GM21423 (cell line): ENCODE results near the gene PITPNB.

ENCODE experiments used
- ATAC-seq: cut with Tn5 transposase; IDR thresholded peaks from one replicate; pipeline ENCODE4 v1.9.1; 2021; ENCODE audit warnings: mild to moderate bottlenecking, moderate library complexity; ENCODE audit not compliant: unreplicated experiment

Gene PITPNB

GRCh38 chr22:27919942-27920755 lies 1.1 kb upstream of the PITPNB start:
- peak; percentile 32 for ATAC-seq

DNA sequence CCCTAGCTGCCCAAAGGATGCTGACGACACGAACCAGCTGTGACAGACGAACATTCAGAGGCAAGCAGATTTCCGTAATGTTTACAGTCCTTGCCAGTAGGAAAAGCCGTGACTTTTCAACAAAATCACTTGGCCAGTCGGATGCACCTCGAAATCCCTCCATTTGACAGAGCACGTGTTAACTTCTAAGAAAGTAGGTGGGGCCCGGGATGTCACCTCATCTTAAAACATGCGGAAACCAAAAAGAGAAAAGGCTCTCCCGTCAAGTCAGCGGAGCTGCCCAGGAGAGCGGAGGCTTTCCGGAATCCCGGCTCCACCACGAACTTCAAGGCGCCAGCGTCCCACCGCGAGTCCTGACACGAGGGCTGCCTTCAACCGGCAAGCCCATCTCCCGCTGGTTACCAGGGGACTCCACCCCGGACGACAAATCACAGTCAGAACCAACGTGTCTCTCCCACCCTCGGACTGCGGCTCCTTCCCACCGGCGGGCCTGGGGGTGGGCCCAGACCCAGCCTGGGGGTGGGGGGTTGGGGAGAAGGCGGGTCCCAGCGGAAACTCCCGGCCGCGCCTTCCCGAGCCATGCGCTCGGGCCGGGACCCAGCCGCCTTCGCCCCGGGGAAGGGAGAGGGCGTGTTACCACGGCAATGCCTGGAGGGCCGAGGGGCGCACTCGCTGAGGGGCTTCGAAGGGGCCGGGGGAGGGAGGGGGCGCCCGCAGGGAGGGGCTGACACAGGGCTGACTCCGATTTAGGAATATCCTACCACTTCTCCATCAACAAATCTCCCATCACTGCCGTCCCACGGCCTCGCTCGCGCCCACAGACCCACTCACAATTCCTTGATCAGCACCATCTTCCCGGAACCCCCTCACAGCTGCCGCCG lies 475 bp downstream of the PITPNB start:
- ATAC-seq = peak; percentile 19

DNA sequence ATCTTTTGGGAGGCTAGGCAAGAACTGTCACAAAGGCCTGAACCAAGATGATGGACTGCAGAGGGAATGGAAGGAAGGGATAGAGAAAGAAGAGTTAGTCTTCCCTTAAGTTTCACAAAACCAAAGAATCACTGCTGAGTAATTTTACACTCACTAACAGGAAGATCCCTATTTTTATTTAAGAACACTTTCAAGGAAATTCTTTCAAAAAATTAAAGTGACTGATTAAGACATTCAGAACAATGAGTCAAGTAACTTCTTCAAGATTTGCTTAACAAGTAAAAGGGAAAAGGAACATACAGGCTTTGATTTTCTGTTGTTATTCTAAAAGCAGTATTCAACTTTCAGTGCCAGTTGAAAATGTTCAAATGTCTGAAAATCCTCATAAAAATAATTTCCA lies 3.1 kb downstream of the PITPNB start:
- no peak for ATAC-seq

DNA sequence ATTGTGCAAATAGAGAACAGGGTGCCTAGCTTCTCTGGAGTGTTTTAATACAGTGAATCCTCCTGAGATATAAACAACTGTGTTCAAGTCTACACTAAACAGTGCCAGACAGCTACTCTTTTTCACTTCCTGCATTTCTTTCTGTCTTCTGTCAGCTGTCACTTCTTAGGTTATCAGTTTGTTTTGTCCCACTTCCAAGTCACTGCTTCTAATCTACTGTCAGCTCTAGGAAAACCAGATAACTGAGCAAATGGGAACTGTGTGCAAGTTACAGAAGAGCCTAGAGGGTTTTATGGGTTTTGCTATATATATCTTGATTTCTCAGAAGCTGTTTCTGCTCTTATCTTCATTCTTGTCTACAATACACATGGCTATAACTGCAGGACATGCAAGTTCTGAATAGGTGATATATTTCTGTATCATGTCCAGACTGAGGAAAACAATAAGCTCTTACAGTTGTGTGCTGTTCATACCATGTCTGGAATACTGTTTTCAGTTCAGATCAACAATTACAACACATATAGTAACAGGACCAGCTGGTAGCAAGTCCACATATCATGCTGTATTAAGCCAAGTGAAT lies 5.8 kb downstream of the PITPNB start:
- no peak for ATAC-seq

GRCh38 chr22:27912101-27912500 lies 7.0 kb downstream of the PITPNB start:
- ATAC-seq = no peak

GRCh38 chr22:27911330-27911729 lies 7.7 kb downstream of the PITPNB start:
- no peak for ATAC-seq

GRCh38 chr22:27906241-27906640 lies 12.8 kb downstream of the PITPNB start:
- no peak for ATAC-seq

DNA sequence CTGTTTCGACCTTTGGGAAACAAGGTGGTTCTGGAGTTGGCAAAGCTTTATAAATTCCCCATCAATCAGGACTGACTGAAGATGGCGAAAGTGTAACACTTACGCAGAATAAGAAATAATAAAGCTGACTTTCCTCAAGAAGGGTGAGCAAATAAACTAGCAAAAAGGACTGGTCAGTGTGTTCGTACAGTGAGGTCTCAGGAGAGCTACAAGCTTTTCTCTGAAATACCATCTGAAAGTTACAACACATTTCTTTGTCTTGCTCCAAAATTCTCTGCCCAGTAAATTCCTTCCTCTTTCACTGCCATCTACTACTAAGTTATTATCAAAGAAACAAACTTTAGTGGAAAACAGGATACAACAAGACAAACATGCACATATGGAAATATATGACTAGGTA lies 13.4 kb downstream of the PITPNB start:
- ATAC-seq = no peak

- ATAC-seq = no peak
Measured at GRCh38 chr22:27903805-27904473, 15.1 kb downstream of the PITPNB start.

DNA sequence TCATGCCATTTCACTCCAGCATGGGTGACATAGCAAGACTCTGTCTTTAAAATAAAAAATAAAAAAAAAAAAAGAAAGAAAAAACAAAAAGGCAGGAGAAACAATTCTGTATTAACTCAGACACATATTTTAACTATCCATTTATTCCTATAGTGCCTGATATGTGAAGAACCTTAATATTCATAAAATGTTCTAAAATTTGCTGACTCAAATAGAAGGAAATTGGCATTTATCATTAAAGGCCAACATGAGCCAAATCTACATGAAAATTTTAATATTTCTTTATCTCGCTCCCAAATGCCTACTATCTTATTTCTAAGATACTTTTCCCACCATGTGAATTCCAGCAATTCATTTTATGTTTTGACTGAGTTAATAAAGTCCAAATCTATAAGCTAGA lies 18.9 kb downstream of the PITPNB start:
- ATAC-seq = no peak

DNA sequence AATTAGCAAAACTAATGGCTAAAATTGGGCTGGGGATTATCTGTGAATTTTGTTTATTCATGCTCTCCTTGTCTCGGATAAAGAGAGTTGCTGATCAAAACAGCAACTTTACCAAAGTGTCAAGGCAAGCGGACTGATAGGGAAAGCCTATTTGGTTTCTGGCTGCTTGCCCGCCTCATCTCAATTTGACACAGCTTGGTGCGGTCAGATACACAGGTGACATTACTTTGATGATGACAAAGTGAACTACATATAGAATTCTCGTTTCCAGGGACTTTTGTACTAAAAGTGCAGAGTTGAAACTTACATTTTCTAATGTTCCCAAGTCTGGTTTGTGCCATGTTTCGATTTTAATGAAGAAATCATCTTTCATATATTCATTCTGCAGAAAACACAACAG lies 22.8 kb downstream of the PITPNB start:
- ATAC-seq = peak; percentile 13

GRCh38 chr22:27895600-27895999 lies 23.5 kb downstream of the PITPNB start:
- ATAC-seq = peak; percentile 90

GRCh38 chr22:27892811-27893210 lies 26.2 kb downstream of the PITPNB start:
- ATAC-seq = no peak

DNA sequence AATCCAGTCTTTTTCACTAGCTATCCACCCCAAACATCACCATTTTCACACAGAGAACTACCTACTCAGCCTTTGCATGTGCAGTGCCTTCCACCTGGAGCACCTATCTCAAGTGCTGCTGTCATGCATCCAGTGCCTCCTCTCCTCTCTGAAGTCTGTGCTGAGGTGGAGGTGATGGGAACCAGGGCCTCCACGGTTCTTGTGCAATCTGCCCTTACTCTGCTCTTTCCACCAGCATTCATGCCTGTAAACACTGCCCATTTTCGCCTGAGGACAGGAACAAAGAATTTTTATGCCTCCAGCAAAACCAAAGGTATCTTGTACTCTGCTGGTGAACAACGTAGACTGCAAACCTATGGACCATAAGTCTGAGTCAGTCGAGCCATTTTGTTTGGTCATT lies 27.0 kb downstream of the PITPNB start:
- no peak for ATAC-seq

DNA sequence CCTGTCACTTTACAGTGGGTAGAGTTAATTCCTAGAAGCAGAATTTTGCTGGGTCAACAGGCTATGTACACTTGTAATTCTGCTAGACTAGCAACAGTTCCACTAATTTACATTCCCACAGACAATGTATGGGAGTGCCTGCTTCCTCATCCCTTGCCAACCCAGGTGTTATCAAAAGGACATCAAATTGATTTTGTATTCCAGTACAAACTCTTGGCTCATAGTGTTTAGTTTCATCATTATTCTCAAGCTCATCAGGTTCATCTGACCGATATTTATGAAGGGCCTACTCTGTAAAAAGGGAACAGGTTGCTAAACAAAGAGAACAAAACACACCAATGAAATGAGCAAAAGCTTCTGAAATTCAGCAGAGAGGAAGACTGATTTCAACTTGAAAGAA lies 30.7 kb downstream of the PITPNB start:
- ATAC-seq = no peak

- no peak for ATAC-seq
Measured at GRCh38 chr22:27886843-27887151, 32.3 kb downstream of the PITPNB start.

DNA sequence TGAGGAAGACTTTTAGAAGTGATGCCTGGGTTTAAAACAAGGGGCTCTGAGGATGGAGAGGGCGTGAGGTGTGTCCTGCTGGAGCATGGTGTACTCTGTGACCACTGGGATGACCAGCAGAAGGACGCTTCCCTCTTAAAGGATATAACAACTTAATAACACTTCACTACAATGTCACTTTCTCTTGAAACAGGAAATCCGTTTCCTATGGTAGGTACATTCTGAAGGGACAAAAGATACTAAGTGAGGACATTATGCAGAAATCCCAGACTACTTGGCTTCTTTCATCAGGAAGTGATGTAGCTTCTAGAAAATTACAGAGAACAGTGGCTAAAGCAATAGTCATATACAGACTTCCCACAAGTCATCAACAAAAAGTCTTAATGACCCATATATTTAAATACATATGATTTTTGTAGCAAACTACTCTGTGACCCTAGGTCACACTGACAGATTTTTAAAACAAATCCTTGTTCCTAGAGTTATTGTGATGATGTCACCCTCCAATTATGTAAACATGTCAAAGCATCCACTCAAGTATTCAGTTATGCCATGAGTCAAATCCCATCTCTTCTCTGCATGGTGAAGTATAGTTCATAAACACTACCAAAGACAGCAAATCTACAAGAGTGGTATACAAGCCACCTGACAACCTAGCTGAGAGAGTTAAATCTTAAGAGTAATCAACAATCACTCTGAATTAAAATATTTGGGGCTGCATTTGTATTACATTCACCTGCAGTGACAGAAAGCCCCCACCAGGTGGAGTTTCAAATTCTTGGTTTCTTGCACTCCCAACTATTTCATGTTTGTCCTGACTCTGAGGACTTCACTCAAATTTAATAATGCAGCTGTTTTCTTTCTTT lies 32.8 kb downstream of the PITPNB start:
- no peak for ATAC-seq

DNA sequence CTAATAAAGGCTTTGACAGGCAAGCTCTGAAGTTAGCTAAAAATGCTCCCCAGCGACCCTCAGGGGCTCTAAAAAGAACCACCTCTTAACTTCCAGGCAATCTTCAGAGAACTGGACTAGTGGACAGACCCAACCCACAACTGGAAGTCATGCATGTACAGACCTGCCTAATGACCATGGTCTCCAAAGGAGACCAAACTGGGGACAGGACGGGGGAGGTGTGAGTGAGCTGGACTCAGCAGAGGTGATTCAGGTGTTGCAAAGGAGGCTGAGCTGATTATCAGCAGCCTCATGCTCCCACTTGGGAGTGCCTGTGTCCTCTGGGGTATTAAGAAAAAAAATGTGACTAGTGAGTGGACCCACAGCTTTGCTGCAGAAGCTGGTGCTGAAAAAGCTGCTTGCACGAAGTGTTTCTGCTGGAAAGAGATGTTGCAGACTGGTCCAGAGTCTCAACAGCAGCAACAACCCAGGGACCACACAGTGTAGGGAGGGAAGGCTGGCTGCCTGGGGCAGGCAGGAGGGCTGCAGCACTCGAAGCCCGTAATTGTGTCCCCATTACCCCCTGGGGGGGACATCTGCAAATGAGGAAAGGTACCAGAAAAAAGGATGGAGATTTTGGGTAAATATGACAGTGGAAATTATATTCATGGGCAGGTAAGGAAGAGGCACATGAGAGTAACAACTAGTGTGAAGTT lies 35.3 kb downstream of the PITPNB start:
- ATAC-seq = no peak

DNA sequence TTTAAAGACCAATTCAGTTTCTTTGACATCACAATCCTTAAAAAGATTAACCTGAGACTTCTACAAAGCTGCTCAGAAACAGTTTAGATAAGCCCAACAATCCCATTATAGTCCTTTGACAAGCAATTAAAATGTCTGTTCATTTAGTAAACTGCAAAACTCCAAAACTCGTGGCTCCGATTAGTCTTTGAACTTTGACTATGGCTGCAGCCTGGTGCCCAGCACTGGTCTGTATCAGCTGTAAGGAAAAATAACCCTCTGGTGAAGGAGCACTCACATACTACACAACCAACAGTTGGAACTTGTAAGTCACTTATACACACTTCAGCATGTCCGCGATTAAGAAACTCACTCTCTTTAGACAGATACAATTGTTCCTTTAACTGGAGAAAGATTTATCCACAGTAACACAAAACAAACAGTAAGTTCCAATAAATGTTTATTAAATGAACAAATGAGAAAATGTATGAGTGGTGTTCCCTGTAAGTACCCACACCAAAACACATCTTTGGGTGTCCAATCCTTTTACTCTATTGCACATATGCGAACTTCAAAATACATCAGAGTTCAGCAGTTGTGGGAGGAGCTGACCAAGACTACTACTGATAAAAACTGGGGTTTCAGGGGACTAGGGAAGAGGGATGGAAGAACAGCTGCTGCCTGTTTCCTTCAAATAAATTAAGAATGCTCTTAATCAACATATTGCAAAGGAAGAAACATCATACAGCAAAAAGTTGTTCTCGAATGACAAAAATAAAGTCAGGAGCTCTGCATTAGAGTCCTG lies 36.4 kb downstream of the PITPNB start:
- ATAC-seq = no peak
